Parathyroid adenoma (tissue), 2 donors: ENCODE results near the gene S1PR3.

Experiments used
- H2AFZ ChIP-seq: fragments of 300-600 bp; sonication (generic); one replicate; pipeline ENCODE4 v1.7.0; 2017; ENCODE audit warnings: antibody characterized with exemption, mild to moderate bottlenecking
- H3K27ac ChIP-seq: fragments of 300-600 bp; sonication (generic); one replicate; pipeline ENCODE4 v1.7.0; 2017
- H3K27me3 ChIP-seq: fragments of 300-600 bp; sonication (generic); one replicate; pipeline ENCODE4 v1.7.0; 2017; ENCODE audit warnings: low read length; ENCODE audit not compliant: control insufficient read depth, insufficient read depth
- H3K36me3 ChIP-seq: fragments of 300-600 bp; sonication (generic); one replicate; pipeline ENCODE4 v1.7.0; 2017; ENCODE audit warnings: low read length; ENCODE audit not compliant: control insufficient read depth, insufficient read depth
- H3K4me1 ChIP-seq: fragments of 300-600 bp; sonication (generic); one replicate; pipeline ENCODE4 v1.7.0; 2017; ENCODE audit warnings: control low read depth
- H3K4me2 ChIP-seq: fragments of 300-600 bp; sonication (generic); one replicate; pipeline ENCODE4 v1.7.0; 2017; ENCODE audit warnings: low read length
- H3K4me3 ChIP-seq: fragments of 300-600 bp; sonication (generic); one replicate; pipeline ENCODE4 v1.7.0; 2017; ENCODE audit warnings: low read depth, low read length
- H3K79me2 ChIP-seq: fragments of 300-600 bp; sonication (generic); one replicate; pipeline ENCODE4 v1.7.0; 2017; ENCODE audit warnings: control low read depth
- H3K9ac ChIP-seq: fragments of 300-600 bp; sonication (generic); one replicate; pipeline ENCODE4 v1.7.0; 2017; ENCODE audit warnings: mild to moderate bottlenecking
- H3K9me3 ChIP-seq: fragments of 300-600 bp; sonication (generic); one replicate; pipeline ENCODE4 v1.7.0; 2017; ENCODE audit warnings: low read length; ENCODE audit not compliant: control insufficient read depth
- TF ChIP-seq, protein P1 (sequence below): fragments of 300-600 bp; sonication (generic); IDR thresholded peaks from one replicate; pipeline ENCODE4 v1.7.0; 2017; ENCODE audit warnings: antibody characterized with exemption, mild to moderate bottlenecking
- donor health status: primary hyperparathyroidism.

Gene S1PR3

DNA sequence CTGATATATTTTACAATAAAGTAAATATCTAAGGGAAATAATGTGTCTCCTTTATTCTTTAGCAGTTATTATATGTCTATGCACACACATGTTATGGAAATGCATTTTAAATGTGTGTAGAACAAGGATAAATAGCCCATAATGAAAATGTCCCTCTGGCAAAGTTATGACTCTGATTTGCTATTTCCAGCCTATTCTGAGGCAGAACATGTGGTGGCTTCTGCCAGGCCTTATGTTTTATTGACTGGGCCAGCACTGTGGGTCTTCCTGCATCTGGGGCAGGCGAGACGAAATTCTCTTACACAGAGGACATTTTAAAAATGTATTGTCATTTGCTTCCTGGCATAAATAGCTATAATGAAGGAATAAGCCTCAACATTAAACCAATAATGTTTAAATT lies 52.8 kb downstream of the S1PR3 start:
- H3K4me1 ChIP-seq: no peaks in the 10 kb centered on the region
- no peaks in the 10 kb centered on the region for H3K9me3 ChIP-seq
- H3K9ac ChIP-seq: no peak overlapping the region
- no peaks in the 10 kb centered on the region for H3K27me3 ChIP-seq
- no peak overlapping the region for H3K27ac ChIP-seq
- H2AFZ ChIP-seq: no peak overlapping the region
- TF ChIP-seq, protein P1, sequence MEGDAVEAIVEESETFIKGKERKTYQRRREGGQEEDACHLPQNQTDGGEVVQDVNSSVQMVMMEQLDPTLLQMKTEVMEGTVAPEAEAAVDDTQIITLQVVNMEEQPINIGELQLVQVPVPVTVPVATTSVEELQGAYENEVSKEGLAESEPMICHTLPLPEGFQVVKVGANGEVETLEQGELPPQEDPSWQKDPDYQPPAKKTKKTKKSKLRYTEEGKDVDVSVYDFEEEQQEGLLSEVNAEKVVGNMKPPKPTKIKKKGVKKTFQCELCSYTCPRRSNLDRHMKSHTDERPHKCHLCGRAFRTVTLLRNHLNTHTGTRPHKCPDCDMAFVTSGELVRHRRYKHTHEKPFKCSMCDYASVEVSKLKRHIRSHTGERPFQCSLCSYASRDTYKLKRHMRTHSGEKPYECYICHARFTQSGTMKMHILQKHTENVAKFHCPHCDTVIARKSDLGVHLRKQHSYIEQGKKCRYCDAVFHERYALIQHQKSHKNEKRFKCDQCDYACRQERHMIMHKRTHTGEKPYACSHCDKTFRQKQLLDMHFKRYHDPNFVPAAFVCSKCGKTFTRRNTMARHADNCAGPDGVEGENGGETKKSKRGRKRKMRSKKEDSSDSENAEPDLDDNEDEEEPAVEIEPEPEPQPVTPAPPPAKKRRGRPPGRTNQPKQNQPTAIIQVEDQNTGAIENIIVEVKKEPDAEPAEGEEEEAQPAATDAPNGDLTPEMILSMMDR: no peak
- no peak overlapping the region for H3K4me3 ChIP-seq
- no peak overlapping the region for H3K4me2 ChIP-seq
- no peaks in the 10 kb centered on the region for H3K36me3 ChIP-seq
- no peaks in the 10 kb centered on the region for H3K79me2 ChIP-seq

DNA sequence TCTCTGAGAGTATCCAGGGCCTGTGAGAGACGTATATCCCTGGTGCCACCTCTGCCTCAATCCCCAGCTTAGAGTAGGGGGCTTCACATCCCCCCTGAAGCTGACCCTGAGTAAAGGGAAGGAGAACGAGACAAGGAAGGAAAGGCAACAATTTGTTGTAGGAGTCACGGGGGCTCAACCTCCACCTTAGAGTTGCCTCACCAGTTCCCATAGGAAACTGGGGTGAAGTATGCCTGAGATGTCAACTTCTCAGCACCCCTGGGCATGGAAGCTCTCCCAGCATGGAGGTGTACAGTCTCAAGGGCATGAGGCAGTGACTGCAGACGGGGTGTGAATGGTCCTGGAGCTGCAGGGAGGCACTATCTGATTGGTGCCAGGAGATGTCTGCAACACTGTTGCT lies 53.6 kb downstream of the S1PR3 start:
- TF ChIP-seq, protein P1: no peak
- no peak overlapping the region for H3K9ac ChIP-seq
- no peaks in the 10 kb centered on the region for H3K4me1 ChIP-seq
- no peak overlapping the region for H3K27ac ChIP-seq
- no peaks in the 10 kb centered on the region for H3K79me2 ChIP-seq
- no peaks in the 10 kb centered on the region for H3K36me3 ChIP-seq
- H2AFZ ChIP-seq: no peak overlapping the region
- no peak overlapping the region for H3K4me2 ChIP-seq
- H3K9me3 ChIP-seq: no peaks in the 10 kb centered on the region
- H3K27me3 ChIP-seq: no peaks in the 10 kb centered on the region
- H3K4me3 ChIP-seq: no peak overlapping the region

DNA sequence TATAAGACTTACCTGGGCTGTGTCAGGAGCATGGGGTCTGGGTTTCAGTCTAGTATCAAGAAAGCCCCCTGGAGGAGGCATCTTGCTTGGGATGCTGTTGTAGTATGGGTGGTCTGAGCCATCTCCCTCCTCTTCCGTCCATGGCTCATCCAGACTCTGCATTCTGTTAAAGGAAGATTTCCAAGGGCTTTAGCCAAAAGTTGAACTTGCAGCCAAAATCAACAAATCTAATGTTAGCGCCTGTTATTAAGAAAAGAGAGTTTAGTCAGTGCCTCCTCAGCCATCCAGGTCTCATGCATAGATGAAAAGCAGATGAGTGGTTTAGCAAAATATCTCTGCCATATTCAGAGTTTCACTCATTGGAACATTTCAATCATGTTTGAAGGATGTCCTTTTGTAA lies 55.6 kb downstream of the S1PR3 start:
- Histone ChIP-seq H3K36me3 (no peaks in the 10 kb centered on the region), H3K9ac (no peak overlapping the region), H2AFZ (no peak overlapping the region), H3K79me2 (no peaks in the 10 kb centered on the region), H3K4me2 (no peak overlapping the region), H3K27me3 (no peaks in the 10 kb centered on the region), H3K27ac (no peak overlapping the region), H3K4me3 (no peak overlapping the region), H3K4me1 (no peaks in the 10 kb centered on the region), H3K9me3 (no peaks in the 10 kb centered on the region)
- TF ChIP-seq, protein P1: no peak

DNA sequence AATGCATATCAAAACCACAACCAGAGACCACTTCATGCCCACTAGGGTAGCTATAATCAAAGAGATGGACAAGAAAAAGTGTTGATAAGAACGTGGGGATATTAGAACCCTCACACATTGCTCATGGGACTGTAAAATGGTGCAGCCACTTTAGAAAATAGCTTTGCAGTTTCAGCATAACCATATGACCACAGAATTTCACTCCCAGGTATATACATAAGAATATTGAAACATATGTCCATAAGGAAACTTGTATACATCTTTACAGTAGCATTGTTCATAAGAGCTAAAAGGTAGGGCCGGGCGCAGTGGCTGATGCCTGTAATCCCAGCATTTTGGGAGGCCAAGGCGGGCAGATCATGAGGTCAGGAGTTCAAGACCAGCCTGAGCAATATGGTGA lies 56.4 kb downstream of the S1PR3 start:
- H3K27me3 ChIP-seq: no peaks in the 10 kb centered on the region
- TF ChIP-seq, protein P1: no peak

DNA sequence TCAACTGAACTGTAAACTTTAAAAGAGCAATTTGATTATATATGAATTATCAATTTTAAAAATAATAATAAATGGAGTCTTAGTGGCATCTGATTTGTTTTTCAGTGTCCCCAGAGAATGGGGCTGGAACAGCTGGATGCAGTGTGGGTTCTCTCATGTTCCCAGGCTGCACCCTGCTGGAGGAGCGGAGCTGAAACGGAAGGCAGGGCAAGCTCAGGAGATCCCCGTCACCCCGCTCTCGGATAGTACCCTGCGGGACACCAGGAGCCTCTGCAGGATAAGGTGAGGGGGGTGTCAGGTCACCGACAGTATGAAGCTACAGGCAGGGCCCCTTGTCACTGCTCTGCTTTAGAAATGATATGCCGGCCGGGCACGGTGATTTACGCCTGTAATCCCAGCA lies 57.3 kb downstream of the S1PR3 start:
- no peaks in the 10 kb centered on the region for H3K9me3 ChIP-seq
- TF ChIP-seq, protein P1: no peak
- no peaks in the 10 kb centered on the region for H3K36me3 ChIP-seq
- H3K79me2 ChIP-seq: no peaks in the 10 kb centered on the region
- H3K4me3 ChIP-seq: no peak overlapping the region
- H3K4me1 ChIP-seq: no peaks in the 10 kb centered on the region
- H2AFZ ChIP-seq: no peak overlapping the region
- no peaks in the 10 kb centered on the region for H3K27me3 ChIP-seq
- no peak overlapping the region for H3K9ac ChIP-seq
- no peak overlapping the region for H3K27ac ChIP-seq
- H3K4me2 ChIP-seq: no peak overlapping the region

More for the DNA sequence above, 56.4 kb downstream of the S1PR3 start:
- H3K79me2 ChIP-seq: no peaks in the 10 kb centered on the region
- no peak overlapping the region for H3K27ac ChIP-seq
- H3K4me3 ChIP-seq: no peak overlapping the region
- H3K36me3 ChIP-seq: no peaks in the 10 kb centered on the region
- no peak overlapping the region for H3K9ac ChIP-seq
- H2AFZ ChIP-seq: no peak overlapping the region
- H3K4me1 ChIP-seq: no peaks in the 10 kb centered on the region
- no peaks in the 10 kb centered on the region for H3K9me3 ChIP-seq
- no peak overlapping the region for H3K4me2 ChIP-seq
